ENCODE data around the gene COX6B2.

- TF ChIP-seq CTCF (conservative IDR thresholded peaks at IDR 0.05 in 1 of 2, IDR thresholded peaks at IDR 0.05 in 1 of 2; ENCODE audit: low read depth in 1 of 2, low read length in 2 of 2), result no peak
- TF ChIP-seq EZH2 (IDR thresholded peaks at IDR 0.05; ENCODE audit: low read length, missing control alignments), result no peak
Observed at GRCh38 chr19:55400281-55401087, 46.0 kb upstream of the COX6B2 start.
